ENCODE results near the gene SPDYE17.
"Not testable (repeated sequence)": the region's sequence is repeated elsewhere in the genome, so short reads cannot be mapped to it uniquely, and the experiment has no call there.

Gene SPDYE17, protein sequence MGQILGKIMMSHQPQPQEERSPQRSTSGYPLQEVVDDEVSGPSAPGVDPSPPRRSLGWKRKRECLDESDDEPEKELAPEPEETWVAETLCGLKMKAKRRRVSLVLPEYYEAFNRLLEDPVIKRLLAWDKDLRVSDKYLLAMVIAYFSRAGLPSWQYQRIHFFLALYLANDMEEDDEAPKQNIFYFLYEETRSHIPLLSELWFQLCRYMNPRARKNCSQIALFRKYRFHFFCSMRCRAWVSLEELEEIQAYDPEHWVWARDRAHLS

DNA sequence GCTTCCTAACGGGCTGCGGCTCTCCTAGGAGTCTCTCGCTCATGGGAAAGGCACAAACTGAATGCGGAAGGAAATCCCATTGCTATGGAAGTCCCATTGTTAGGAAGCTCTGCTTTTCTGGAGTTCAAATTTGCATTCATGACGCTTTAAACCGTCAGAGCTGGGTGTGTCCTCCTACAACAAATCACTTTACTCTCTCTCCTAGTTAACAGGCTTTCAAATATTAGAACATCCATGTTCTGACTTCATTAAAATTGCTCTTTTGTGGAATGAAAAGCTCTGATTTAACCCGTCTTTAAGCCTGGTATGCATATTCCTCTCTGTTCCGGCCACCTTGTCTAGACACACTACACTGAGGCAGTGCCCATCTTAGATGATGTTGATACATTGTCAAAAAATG, at the start of gene SPDYE17:
Gene SPDYE17 (minus strand): TSS at position 101 of the 400 bp plus-strand sequence. CDS start 1,791 bp downstream, outside the sequence.
- not testable (repeated sequence) for DNase-seq (ENCODE audit: low read depth in 2 of 2, low spot score in 1 of 2)

DNA sequence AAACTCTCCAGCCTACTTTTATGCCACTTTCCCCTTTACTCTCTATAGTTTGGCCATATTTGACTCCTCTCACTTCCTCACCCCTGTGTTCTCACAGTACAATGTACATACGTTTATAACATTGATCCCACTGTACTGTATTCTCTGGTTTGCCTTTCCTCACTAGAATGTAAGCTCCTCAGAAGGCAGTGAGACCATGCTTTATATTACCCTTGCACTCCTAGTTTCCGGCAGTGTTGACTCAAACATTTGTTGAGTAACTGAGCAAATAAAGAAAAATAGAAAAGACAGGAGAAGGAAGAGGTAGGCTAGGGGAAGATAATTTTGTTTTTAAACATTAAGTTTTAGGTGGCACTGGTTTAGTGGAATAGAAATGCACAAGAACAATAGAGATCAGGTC, 48.1 kb upstream of the SPDYE17 start:
- DNase-seq (ENCODE audit: low read depth in 2 of 2, low spot score in 1 of 2) = not testable (repeated sequence)

DNA sequence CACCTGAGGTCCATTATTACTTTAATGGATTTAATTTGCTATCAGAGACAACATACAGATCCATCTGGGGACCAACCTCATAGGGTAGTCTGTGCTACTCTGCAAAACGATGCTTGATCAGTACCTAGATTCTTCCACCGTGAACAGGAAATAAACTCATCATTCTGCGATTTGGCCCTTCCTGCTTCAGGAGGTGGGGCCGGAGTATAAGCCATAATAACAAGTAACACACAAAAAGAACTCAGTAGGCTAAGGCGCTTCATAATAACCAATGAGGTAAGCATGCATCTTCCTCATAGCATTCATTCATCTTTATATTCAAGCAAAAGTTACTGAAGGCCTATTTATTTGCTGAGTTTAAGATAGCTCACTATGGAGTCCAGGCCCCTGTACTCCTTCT, 47.5 kb upstream of the SPDYE17 start:
- DNase-seq (ENCODE audit: low read depth in 2 of 2, low spot score in 1 of 2) = not testable (repeated sequence)

GRCh38 chr7:77079112-77079511, 47.0 kb upstream of the SPDYE17 start:
- DNase-seq (ENCODE audit: low read depth in 2 of 2, low spot score in 1 of 2) = not testable (repeated sequence)

DNA sequence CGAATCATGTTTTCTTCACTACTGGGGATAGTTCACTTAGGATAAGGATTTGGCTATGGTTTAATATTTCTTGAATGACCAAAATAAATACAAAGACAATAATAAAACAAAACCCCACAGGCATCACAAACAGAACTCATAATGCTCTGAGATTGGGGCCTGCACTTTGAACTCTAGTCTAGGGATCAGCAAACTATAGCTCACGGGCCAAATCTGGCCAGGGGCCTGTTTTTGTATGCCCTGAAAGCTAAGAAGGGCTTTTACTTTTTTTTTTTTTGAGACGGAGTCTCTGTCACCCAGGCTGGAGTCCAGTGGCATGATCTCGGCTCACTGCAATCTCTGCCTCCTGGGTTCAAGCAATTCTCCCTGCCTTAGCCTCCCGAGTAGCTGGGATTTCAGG, 44.9 kb upstream of the SPDYE17 start:
- not testable (repeated sequence) for DNase-seq (ENCODE audit: low read depth in 2 of 2, low spot score in 1 of 2)

DNA sequence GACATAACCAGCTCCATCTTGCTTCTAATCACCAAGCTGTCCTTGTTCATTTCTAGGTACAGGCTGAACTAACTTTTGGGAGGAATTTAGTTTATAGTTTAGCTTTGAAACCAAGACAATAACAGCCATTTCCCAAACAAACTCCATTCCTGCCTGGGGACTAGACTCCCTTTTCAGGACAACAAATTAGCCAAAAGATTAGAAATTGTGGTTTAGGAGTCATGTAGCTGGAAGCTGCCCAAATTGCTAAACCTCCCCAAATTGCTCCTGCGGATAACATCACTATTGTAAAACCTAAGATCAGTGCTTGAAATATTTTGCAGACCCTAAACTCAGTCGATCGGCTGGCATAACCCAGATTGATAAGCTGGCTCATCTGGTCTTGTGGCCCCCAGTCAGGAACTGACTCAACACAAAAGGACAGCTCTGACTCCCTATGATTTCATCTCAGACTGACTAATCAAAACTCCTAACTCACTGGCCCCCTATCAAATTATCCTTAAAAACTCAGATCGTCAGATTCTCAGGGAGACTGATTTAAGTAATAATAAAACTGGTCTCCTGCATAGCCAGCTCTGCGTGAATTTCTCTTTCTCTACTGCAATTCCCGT, 42.7 kb upstream of the SPDYE17 start:
- not testable (repeated sequence) for DNase-seq (ENCODE audit: low read depth in 2 of 2, low spot score in 1 of 2)

DNA sequence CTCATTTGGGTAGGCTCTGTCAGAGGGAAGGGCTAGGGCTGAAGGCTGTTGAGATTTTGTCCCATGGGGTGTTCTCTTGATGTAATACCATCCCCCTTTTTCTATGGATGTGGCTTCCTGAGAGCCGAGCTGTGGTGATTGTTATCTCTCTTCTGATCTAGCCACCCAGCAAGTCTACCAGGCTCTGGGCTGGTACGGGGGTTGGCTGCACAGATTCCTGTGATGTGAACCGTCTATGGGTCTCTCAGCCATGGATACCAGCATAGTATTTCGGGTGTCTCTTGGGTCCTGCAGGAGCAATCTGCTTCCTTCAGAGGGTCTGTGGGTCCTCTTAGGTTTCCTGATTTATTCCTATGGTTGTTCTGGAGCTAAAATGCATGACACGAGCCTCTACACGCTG, 38.9 kb upstream of the SPDYE17 start:
- DNase-seq (ENCODE audit: low read depth in 2 of 2, low spot score in 1 of 2) = not testable (repeated sequence)

DNA sequence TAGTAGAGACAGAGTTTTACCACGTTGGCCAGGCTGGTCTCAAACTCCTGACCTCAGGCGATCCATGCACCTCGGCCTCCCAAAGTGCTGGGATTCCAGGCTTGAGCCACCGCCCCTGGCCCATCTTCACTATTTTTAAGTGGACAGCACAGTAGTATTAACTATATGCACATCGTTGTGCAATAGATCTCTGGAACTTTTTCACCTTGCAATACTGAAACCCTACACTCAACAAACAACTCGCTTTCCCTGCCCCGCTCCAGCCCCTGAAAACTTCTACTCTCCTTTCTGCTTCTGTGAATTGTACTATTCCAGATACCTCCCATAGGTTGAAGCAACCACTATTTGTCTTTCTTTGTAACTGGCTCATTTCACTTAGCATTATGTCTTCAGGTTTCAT, 33.7 kb upstream of the SPDYE17 start:
- DNase-seq (ENCODE audit: low read depth in 2 of 2, low spot score in 1 of 2) = not testable (repeated sequence)

- not testable (repeated sequence) for DNase-seq (ENCODE audit: low read depth in 2 of 2, low spot score in 1 of 2)
Measured at GRCh38 chr7:77063732-77064131, 31.6 kb upstream of the SPDYE17 start.

- DNase-seq (ENCODE audit: low read depth in 2 of 2, low spot score in 1 of 2) = not testable (repeated sequence)
Measured at GRCh38 chr7:77062557-77062956, 30.4 kb upstream of the SPDYE17 start, which contains the start of gene SPDYE18. SPDYE18 (minus strand) TSS chr7:77062558; CDS start chr7:77060512, 2,046 bp downstream.

- DNase-seq (ENCODE audit: low read depth in 2 of 2, low spot score in 1 of 2) = not testable (repeated sequence)
Measured at GRCh38 chr7:77026349-77026748, 5.8 kb downstream of the SPDYE17 start.

- DNase-seq (ENCODE audit: low read depth in 2 of 2, low spot score in 1 of 2) = not testable (repeated sequence)
Measured at GRCh38 chr7:77010074-77010680, 22.0 kb downstream of the SPDYE17 start.

DNA sequence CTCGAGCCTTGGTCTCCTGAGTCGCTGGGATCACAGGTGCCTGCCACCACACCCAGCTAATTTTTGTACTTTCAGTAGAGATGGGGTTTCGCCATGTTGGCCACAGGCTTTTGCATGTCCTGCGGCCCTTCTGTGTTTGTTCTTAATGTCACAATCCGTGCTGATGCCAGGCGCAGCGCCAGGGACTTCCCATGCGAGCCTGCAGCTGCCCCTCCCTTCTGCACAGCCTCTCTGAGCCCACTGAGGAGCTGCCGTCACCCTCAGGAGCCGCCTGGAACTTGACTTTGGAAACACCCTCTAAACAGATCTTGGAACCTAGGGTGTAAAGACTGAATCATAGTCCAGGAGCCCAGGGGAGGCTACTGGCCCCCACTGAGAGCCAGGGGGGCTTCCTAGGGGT, 24.2 kb downstream of the SPDYE17 start:
- not testable (repeated sequence) for DNase-seq (ENCODE audit: low read depth in 2 of 2, low spot score in 1 of 2)

GRCh38 chr7:77006127-77007110, 25.7 kb downstream of the SPDYE17 start:
- not testable (repeated sequence) for DNase-seq (ENCODE audit: low read depth in 2 of 2, low spot score in 1 of 2)

DNA sequence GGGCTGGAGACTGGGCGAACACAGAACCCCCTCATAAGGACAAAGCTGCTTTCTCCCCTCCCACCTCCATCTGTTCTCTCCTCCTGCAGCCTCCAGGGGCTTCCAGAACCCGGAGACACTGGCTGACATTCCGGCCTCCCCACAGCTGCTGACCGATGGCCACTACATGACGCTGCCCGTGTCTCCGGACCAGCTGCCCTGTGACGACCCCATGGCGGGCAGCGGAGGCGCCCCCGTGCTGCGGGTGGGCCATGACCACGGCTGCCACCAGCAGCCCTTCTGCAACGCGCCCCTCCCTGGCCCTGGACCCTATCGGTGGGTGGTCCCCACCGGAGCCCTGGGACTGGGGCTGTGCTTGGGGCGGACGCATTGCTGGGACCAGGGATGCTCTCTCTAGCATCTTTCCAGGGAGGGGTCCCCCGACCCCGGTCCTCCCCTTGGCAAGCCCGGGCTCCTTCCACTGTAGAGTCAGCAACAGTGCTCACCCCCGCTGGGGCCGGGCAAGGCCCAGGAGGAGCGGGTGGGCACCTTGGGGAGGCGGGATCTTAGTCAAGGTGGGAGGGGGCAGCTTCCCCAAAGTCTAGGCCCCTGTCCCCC, 26.6 kb downstream of the SPDYE17 start:
- not testable (repeated sequence) for DNase-seq (ENCODE audit: low read depth in 2 of 2, low spot score in 1 of 2)

DNA sequence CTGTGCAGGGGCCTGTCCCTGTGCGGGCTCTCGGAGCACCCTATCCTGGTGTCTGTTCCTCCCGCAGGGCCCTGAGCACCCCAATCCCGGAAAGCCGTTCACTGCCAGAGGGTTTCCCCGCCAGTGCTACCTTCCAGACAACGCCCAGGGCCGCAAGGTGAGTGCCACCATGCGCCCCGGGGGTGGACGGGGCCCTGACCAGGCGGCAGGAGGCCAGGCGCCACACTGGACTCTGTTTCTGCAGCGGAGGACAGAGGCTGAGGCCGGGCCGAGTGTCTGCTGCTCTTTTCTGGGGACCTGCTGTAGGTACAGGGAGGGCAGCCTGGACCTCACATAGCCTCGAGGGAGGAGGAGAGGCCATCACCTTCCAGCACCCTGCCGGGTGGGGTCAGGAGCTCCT, 28.0 kb downstream of the SPDYE17 start:
- DNase-seq (ENCODE audit: low read depth in 2 of 2, low spot score in 1 of 2) = not testable (repeated sequence)

GRCh38 chr7:77003241-77003640, 28.9 kb downstream of the SPDYE17 start:
- not testable (repeated sequence) for DNase-seq (ENCODE audit: low read depth in 2 of 2, low spot score in 1 of 2)

DNA sequence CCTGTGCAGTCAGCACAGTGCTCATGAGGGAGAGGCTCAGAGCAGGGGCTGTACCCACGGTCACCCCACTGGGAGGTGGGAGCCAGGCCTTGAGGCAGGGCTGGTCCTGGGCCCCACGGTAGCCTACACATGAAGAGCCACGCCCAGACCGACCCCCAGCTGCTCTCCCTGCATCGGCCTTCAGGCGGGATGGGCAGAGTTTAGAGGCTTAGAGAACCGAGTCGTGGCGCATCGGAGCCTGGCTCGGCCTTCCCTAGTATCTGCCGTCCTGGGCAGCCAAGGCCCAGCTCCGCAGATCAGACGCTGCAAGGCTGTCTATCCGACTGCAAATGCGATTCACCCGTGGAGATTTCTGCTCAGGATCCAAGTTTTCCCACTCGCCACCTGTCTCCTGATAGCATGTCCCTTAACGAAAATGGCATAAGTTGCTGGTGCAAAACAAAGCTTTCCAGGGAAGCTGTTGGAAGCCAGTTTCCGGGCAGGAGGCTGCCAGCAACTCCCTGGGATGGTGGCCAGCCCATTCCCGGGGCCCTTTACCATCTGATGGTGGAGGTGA, 29.4 kb downstream of the SPDYE17 start:
- DNase-seq (ENCODE audit: low read depth in 2 of 2, low spot score in 1 of 2) = not testable (repeated sequence)

GRCh38 chr7:77002104-77002503, 30.1 kb downstream of the SPDYE17 start:
- not testable (repeated sequence) for DNase-seq (ENCODE audit: low read depth in 2 of 2, low spot score in 1 of 2)

DNA sequence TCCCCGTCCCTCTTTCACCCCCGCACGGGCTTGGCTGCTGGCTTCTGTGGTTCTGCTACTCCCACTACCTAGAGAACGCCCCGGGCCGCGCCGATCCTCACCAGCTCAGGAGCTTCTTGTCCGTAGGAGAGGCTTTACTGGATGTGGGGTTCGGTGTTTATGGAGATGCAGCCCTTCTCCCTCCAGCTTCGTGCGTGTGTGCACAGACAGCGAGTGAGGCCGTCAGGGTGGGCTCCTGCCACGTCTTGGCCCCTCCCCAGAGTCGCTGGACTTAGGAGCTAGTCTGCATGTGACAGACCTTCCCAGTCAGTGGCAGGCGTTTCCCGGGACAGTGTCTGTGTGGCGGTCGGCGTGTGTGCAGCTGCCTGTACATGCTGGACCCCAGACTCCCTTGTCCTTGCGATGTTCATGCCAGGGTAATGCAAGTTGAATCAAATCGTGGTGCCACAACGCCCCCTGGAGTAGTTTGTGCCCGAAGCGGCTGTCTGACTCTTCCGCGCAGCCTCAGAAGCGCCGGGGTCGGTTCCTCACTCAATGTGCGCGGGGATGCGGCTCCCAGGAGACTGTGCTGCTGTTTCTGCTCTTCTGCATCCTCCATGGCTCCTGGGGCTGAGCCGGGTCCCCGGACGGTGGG, 32.6 kb downstream of the SPDYE17 start:
- DNase-seq (ENCODE audit: low read depth in 2 of 2, low spot score in 1 of 2) = not testable (repeated sequence)
